Ovary (tissue), 9 donors: Measurements from ENCODE around the gene CFAP70. TPM values are rescaled to one million over a fixed set of nuclear protein-coding genes. Genes with fewer than 3 reads are reported as not detected.
"Not testable (repeated sequence)": the region's sequence is repeated elsewhere in the genome, so short reads cannot be mapped to it uniquely, and the experiment has no call there.

ENCODE experiments used
- DNase-seq, 5 donors: peaks; one replicate each; pipeline ENCODE4 v3.0.0-alpha.2; 2019 to 2020
- H3K27ac ChIP-seq, 2 donors: fragments of 200-600 bp; one replicate each; pipeline versions ENCODE4 v1.5.1 to v1.8.0; 2019 to 2022
- H3K27me3 ChIP-seq: fragments of 200-600 bp; one replicate; pipeline ENCODE4 v1.8.0; 2022
- H3K36me3 ChIP-seq: fragments of 200-600 bp; sonication (generic); one replicate; pipeline ENCODE4 v1.5.1; 2019
- H3K4me1 ChIP-seq: one replicate; pipeline ENCODE4 v1.8.1; 2013; ENCODE audit warnings: mild to moderate bottlenecking, moderate library complexity; ENCODE audit not compliant: insufficient read depth
- H3K4me3 ChIP-seq: fragments of 200-600 bp; sonication (generic); one replicate; pipeline ENCODE4 v1.5.1; 2017
- H3K9me3 ChIP-seq, 2 donors: fragments of 200-600 bp in 1 of 2; sonication (generic) in 1 of 2; one replicate each; pipeline versions ENCODE4 v1.5.1 to v1.8.1; 2013 to 2019; ENCODE audit warnings: mild to moderate bottlenecking in 1 of 2, moderate library complexity in 1 of 2
- EP300 ChIP-seq: sonication (generic); formaldehyde crosslinking; IDR thresholded peaks from one replicate; pipeline ENCODE4 v1.6.1; 2017; ENCODE audit warnings: antibody characterized with exemption
- POLR2A ChIP-seq: fragments of 450-650 bp; IDR thresholded peaks from one replicate; pipeline ENCODE4 v1.6.1; 2017; ENCODE audit warnings: antibody characterized with exemption, mild to moderate bottlenecking, moderate library complexity
- WGBS, 3 donors: extraction: QIAGEN DNeasy Blood & Tissue Kit in 1 of 3; methylation state at CpG; one replicate each; pipeline versions ENCODE4 v1.1.5 to v1.1.7; 2013 to 2017; 5-methylcytosine and 5-hydroxymethylcytosine counted together
- intact Hi-C, 4 donors: fragments of 100-400 bp; cut with DNase I; formaldehyde crosslinking; loops; one replicate each; pipeline versions ENCODE4 v1.11.0 to v1.15.1; 2022 to 2023
- polyA plus RNA-seq, 2 donors: library from polyadenylated mRNA; stranded (reverse); fragments of 200-250 nt in 1 of 2; fragments of 350-450 nt in 1 of 2; fragmentation: Illumina TruSeq in 1 of 2; extraction: RNeasy Lipid Tissue Mini Kit (QIAGEN cat#74804) in 1 of 2; gene quantifications; one replicate each; pipeline ENCODE4 v1.2.3, GENCODE V29; 2013 to 2014
- total RNA-seq, 7 donors: library from RNA; depleted of rRNA in 2 of 7; stranded (reverse); fragments of >200 nt in 2 of 7; fragmentation: NEBNext Ultra II Directional in 3 of 7; extraction: Animal tissue kit (Norgen Biotek cat#: 25700) in 3 of 7; gene quantifications; one replicate each; pipeline versions ENCODE4 v1.1.0 to v1.2.4, GENCODE V29; 2016 to 2023
- TF ChIP-seq, protein P1 (sequence below), 3 donors: fragments of 450-650 bp in 2 of 3; fragments of 200-600 bp in 1 of 3; IDR thresholded peaks; one replicate each; pipeline versions ENCODE4 v1.5.1 to v1.8.0; 2016 to 2022; ENCODE audit warnings: antibody characterized with exemption in 3 of 3, mild to moderate bottlenecking in 1 of 3
- donor health status: DM: no; HTN: no; CAD: no; lungs with moderate emphysema.
- donor health status: DM: no; HTN: no; CAD: no.
- donor health status: Bipolar disorder and iron deficiency.
- donor health status: DM: yes; HTN: yes; CAD: no.
- donor health status: DM: no; HTN: no; CAD: no.
- donor health status: DM: yes; HTN: yes; CAD: no.

Gene CFAP70
- total and polyA plus RNA-seq, 9 donors = 1.8 to 36.9 (median 3.8) TPM

DNA sequence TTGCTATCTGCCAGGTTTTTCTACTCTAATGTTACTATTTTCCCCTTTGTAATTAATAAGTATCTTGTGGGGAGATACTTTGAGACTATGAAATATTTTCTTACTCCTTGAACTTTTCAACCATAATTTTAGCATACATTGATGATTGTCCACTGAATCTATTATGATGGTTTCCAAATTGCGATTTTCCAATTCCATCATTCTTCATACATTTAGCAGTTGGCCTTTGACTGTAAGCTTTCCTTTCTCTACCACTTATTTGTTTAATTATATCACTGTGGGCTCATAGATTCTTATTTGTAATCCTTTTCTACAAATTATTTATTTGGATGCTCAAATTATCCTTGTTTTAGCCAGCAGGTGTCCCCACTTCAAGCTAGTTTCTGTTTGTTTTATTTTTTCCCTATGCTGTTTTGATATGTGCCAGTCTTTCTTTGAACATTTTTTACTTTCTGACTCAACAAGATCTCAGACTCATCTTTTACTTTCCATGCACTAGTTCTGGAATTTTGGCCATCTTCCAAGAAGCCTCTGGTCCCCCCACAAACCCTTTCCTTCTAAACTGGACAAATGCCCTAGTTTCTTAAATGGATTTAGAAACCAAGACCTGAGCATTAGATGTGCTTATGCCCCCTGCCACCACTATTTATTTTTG lies 94.8 kb downstream of the CFAP70 start:
- no peak for DNase-seq
- Histone ChIP-seq H3K4me3 (no peak overlapping the region), H3K36me3 (no peaks in the 10 kb centered on the region), H3K27ac (no peak overlapping the region), H3K27me3 (no peaks in the 10 kb centered on the region), H3K4me1 (no peaks in the 10 kb centered on the region), H3K9me3 (no peaks in the 10 kb centered on the region)
- intact Hi-C loops = no loop called here
- no peak for TF ChIP-seq EP300
- TF ChIP-seq, protein P1, sequence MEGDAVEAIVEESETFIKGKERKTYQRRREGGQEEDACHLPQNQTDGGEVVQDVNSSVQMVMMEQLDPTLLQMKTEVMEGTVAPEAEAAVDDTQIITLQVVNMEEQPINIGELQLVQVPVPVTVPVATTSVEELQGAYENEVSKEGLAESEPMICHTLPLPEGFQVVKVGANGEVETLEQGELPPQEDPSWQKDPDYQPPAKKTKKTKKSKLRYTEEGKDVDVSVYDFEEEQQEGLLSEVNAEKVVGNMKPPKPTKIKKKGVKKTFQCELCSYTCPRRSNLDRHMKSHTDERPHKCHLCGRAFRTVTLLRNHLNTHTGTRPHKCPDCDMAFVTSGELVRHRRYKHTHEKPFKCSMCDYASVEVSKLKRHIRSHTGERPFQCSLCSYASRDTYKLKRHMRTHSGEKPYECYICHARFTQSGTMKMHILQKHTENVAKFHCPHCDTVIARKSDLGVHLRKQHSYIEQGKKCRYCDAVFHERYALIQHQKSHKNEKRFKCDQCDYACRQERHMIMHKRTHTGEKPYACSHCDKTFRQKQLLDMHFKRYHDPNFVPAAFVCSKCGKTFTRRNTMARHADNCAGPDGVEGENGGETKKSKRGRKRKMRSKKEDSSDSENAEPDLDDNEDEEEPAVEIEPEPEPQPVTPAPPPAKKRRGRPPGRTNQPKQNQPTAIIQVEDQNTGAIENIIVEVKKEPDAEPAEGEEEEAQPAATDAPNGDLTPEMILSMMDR (IDR thresholded peaks at IDR 0.05) = no peak
- TF ChIP-seq POLR2A = no peak
- WGBS, 3 donors = 33 to 55% (median 38%) methylated on average over 1 of the region's 1 CpG

DNA sequence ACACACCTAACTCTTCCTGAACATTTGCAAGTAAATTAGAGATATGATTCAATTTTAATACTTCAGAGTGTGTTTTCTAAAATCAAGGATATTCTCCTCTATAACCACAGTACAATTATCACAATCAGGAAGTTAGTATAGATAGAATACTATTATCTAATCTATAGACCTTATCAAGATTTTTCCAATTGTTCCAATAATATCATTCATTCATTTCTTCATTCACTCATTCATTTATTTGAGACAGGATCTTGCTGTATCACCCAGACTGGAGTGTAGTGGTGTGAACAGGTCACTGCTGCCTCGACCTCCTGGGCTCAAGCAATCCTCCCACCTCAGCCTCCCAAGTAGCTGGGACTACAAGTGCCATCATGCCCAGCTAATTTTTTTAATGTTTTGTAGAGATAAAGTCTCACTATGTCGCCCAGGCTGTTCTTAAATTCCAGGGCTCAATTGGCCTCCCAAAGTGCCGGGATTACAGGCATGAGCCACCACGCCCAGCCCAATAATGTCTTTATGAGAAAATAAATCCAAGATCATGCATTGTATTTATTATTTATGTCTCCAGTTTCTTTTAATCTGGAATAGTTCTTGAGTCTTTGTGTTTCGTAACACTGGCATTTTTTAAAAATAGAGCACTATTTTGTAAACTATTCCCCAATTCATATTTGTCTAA lies 95.6 kb downstream of the CFAP70 start:
- 44 to 68% (median 60%) methylated on average over 5 of the region's 5 CpGs for WGBS, 3 donors
- intact Hi-C loops = no loop called here
- no peak overlapping the region for H3K27ac ChIP-seq
- no peaks in the 10 kb centered on the region for H3K36me3 ChIP-seq
- no peaks in the 10 kb centered on the region for H3K9me3 ChIP-seq
- no peak for TF ChIP-seq POLR2A
- TF ChIP-seq, protein P1 (IDR thresholded peaks at IDR 0.05) = no peak
- H3K4me3 ChIP-seq = no peak overlapping the region
- no peaks in the 10 kb centered on the region for H3K4me1 ChIP-seq
- DNase-seq = no peak
- no peaks in the 10 kb centered on the region for H3K27me3 ChIP-seq

DNA sequence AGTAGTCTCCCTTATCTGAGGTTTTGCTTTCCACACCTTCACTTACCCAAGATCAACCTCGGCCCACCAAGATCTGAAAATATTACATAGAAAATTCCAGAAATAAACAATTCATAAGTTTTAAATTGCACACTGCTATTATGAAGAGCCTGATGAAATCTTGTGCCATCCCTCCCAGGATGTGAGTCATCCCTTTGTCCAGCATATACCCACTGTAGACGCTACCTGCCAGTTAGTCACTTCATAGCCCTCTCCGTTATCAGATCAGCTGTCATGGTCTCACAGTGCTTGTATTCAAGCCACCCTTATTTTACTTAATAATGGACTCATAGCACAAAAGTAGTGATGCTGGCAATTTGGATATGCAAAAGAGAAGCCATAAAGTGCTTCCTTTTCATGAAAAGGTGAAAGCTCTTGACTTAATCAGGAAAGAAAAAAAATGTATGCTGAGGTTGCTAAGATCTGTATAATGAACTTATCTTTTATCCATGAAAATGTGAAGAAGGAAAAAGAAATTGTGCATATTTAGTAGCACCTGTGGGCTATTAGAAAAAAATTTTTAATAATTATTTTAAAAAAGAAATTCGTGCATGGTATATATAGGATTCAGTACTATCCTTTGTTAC lies 96.4 kb downstream of the CFAP70 start:
- Histone ChIP-seq H3K4me3 (no peak overlapping the region), H3K9me3 (no peaks in the 10 kb centered on the region), H3K27ac (no peak overlapping the region), H3K4me1 (no peaks in the 10 kb centered on the region), H3K27me3 (no peaks in the 10 kb centered on the region), H3K36me3 (no peaks in the 10 kb centered on the region)
- DNase-seq = no peak
- WGBS, 3 donors = 76 to 78% (median 77%) methylated on average over 4 of the region's 4 CpGs
- intact Hi-C loops = no loop called here
- TF ChIP-seq POLR2A (no peak), EP300 (no peak)
- TF ChIP-seq, protein P1 (IDR thresholded peaks at IDR 0.05) = no peak

DNA sequence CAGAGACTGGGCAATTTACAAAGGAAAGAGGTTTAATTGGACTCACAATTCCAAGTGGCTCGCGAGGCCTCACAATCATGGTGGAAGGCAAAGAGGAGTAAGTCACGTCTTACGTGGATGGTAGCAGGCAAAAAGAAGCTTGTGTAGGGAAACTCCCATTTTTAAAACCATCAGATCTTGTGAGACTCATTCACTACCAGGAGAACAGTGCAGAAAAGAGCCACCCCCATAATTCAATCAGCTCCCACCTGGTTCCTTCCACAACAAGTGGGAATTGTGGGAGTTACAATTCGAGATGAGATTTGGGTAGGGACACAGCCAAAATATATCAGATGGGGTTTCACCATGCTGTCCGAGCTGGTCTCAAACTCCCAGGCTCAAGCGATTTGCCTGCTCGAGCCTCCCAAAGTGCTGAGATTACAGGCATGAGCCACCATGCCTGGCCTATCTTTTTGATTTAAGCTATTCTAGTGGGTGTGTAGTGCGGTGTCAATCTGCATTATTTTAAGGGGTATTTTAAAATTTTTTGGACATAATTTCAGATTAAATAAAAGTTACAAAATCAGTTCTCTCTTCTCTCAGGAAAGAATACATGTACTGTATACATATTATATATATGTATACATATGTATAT lies 97.2 kb downstream of the CFAP70 start:
- intact Hi-C loops = no loop called here

DNA sequence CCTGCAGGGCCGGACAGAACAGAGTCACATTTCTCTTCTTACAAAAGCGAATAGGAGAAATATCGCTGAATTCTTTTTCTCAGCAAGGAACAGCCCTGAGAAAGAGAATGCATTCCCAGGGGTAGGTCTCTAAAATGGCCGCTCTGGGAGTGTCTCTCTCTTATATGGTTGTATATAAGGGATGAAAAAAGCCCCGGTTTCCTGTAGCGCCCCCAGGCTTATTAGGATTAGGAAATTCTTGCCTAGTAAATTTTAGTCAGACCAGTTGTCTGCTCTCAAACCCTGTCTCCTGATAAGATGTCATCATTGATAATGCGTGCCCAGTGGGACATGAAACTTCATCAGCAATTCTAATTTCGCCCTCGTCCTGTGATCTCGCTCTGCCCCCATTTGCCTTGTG lies 100.1 kb downstream of the CFAP70 start:
- H3K9me3 ChIP-seq, H3K27me3 ChIP-seq, H3K4me1 ChIP-seq, H3K27ac ChIP-seq, DNase-seq, H3K36me3 ChIP-seq, intact Hi-C loops, H3K4me3 ChIP-seq: not testable (repeated sequence)
- WGBS, 3 donors = 94 to 97% (median 96%) methylated on average over 10 of the region's 10 CpGs

More for the DNA sequence above, 97.2 kb downstream of the CFAP70 start:
- H3K9me3 ChIP-seq = no peaks in the 10 kb centered on the region
- no peaks in the 10 kb centered on the region for H3K36me3 ChIP-seq
- H3K4me1 ChIP-seq = no peaks in the 10 kb centered on the region
- H3K4me3 ChIP-seq = no peak overlapping the region
- H3K27me3 ChIP-seq = no peaks in the 10 kb centered on the region
- DNase-seq = no peak
- 92 to 93% (median 93%) methylated on average over 9 of the region's 9 CpGs for WGBS, 3 donors
- H3K27ac ChIP-seq = no peak overlapping the region
- TF ChIP-seq EP300 (no peak), POLR2A (no peak)
- TF ChIP-seq, protein P1 (IDR thresholded peaks at IDR 0.05) = no peak
